EH (cell line): ENCODE data around the gene TCF3.

Experiments used
- DNase-seq: peaks from one replicate; pipeline ENCODE4 v3.0.0-alpha.2; 2015; ENCODE audit warnings: low read depth

TCF3 gene

DNA sequence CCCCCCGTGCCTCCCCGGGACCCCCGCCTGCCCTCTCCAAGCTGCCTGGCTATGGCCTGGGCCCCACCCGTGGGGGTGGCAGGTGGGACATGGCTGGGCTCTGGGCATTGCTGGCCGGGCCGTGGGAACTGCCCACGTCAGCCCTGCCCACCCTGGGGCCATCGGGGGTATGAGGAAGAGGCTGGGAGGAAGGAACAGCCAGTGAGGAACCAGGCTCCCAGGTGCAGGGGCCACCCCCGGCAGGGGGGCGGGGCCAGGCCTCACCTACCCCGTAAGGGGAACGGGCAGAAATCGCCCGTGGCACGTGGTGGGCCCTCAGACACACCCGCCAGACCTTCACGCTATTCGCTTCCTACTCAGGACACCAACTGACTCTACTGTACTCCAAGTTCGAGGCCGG, 22.4 kb downstream of the TCF3 start:
- no peak for DNase-seq

DNA sequence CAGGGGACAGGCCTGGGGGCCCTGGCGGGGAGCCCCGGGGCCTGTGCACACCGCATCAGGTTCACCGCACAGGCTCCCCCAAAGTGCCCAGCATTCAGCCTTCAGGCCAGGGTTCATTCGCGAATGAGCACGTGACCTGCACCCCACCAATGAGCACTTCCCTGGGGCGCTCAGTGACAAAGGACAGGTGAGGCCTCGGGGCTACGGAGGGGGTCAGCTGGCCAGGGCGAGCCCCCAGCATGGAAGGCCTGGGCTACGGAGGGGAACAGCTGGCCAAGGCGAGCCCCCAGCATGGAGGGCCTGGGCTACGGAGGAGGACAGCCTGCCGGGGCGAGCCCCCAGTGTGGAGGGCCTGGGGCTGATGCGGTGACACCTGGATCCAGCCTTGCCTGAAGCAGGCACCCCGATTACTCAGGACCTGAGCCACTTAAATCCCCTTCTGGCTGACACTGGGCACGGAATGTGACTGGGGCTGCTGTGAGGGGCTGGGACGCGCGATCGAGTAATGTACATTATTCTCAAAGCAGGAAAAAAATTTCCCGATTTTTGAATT, 23.1 kb downstream of the TCF3 start:
- no peak for DNase-seq

DNA sequence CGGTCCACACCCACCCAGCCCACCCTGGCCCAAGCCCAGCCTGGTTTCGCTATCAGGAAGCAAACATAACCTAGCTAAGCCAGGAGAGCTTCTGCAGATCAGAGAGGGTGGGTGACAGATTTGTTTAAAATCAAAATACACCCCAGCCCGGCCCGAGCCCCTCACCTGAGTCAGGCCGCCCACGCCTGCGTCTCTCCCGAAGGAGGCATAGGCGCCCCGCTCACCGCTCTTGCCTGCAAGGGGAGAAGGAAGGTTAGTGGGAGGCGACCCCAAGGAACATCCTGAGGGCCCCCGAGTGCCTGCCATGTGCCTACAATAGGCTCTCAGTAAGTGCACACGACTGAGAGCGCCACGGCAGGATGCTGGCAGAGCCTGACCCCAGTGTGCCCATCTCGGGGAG, 25.2 kb downstream of the TCF3 start:
- no peak for DNase-seq

DNA sequence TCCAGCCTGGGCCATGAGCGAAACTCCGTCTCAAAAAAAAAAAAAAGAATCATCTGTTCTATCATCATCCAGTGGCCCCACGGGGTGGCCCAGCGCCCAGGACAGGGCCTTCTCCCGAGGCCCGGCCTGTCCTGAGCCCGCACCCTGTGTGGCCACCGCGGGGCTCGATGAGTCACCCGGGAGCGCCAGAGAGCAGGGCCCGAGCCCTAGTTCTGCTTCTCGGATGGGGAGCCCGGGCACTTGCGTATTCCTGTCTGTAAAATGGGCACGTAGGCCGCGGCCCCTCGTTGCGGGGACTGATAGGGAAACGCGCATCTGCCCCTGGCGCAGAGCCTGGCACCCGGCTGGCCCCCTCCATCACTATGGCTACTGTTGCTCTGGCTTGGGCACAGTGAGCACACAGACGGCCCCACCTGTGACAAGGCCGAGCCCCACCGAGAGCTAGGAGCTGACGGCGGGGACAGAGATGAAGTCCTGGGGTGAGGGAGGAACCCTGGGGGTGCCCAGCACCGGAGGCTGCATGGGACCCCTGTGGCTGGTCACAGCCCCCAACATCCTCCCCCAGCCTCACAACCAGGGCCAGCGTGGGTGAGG, 25.9 kb downstream of the TCF3 start:
- DNase-seq, result peak; percentile 21

DNA sequence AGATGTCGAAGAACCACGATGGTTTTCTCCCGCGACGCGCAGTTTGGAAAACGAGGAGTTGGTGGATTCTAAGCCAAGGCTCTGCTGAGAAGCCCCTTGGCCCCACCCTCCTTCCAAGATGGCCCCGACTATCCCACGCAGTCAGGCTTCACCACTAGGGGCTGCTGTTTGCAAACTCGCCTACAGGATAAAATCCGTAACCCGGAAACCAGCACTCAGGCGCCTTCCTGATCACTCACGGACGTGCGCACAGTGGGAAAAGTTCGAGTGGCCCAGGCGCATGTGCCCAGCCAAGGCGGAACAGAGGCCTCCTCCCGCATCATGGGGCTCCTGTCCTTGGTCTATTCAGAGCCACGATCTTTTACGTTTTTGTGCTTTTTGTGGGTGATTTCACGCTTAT, 28.0 kb downstream of the TCF3 start:
- DNase-seq, result peak; percentile 46

DNA sequence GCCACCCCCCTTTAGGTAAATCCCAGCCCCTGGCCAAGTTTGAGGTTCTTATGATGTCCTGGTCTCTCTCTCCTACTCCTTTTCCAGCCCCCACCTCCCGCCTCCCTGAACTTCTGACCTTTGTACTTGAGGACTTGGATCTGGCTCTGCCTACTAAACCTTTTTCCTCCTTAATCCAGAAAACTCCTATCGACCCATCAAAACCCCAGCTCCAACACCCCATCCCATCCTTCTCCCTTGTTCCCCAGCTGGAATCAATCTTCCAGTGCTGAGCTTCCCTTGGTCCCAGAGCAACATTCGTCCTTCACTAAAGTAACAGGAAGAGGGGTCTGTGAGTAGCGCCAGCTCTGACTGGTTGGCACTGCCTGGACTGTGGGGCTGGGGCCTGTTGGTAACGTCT, 29.9 kb downstream of the TCF3 start:
- no peak for DNase-seq

DNA sequence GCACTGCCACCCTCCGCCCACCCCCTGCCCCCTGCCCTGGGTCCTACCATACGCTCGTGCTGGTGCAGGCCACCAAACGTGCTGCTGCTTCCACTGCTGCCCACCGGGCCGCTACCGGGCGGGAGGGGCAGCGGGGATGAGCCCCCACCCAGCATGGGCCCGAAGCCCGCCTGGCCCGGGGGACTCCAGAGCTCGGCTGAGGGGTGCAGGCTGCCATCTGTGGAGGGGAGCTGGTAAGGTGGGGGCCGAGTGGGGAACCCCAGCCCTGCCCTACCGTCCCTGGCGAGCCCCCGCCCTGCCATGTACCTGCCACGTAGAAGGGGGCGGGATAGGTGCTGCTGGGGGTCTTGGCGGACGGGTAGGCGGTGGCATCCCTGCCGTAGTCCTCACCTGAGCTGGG, 30.4 kb downstream of the TCF3 start:
- DNase-seq, result no peak

DNA sequence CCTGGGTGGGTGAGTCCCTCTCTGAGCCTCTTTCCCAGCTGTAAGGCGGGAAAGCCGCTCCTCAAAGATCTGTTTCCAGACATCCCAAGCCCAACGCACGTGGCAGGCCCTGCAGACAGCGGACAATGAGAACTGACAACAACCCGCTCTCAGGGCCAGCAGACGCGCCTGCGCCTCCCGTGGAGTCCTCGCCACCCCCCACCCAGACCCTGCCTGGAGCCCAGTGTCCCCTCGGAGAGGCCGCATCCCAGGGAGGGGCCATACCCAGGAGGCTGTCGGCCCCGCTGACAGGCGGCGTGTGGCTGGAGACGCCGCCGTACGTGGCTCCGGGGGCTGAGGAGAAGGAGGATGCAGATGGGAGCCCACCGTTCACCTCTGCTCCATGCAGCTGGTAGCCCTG, 30.8 kb downstream of the TCF3 start:
- no peak for DNase-seq

DNA sequence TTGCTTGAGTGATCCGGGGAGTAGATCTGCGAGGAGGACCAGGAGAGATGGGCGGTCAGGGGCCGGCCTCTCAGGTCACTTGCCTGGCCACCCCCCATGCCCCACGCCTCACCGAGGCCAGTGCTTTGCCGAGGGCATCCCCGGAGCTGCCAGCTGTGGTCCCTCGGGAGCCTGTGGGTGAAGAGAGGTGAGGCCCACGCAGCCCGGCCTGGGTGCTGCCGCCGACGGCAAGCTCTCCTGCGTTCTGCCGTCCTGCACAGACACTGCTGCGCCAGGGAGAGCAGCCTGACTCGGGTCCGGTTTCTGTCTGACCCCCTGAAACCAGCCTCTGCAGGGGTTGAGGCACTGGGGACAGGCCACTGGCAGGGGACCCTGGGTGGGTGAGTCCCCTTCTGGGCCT, 31.4 kb downstream of the TCF3 start:
- no peak for DNase-seq

DNA sequence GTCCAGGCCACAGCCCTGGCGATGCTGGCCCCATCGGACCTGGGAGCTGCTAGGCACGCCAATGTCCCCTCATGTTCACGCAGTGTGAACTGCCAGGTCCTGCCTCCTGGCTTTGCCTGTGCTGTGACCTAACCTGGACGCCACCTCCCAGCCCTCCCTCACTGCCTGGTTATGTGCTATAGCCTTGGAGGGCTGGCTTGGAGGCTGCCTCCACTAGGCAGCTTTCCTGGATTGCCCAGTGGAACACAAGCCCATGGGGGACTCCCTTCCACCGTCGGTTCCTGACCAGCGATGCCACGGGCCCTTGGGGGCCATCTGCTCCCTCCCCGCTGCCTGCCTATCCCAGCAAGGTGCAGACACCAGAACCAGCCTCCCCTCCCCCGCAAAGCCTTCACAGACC, 31.9 kb downstream of the TCF3 start:
- no peak for DNase-seq

DNA sequence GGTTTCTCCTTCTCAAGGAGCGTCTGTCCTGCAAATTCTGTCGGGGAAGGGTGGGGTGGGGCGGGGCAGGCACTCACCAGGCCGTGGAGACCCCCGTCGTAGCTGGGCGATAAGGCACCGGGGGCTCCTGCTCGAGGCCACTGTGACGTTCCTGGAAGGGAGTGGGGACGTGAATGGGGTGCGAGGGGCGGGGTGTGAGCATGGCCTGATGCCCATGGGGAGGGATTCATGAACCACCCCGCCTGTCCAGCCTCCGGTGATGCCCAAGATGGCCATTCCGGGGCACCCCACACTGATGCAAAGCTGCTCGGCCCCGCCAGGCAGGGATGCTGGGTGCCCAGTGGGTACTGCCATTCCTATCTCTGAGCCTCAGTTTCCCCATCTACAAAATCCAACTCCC, 32.7 kb downstream of the TCF3 start:
- no peak for DNase-seq

DNA sequence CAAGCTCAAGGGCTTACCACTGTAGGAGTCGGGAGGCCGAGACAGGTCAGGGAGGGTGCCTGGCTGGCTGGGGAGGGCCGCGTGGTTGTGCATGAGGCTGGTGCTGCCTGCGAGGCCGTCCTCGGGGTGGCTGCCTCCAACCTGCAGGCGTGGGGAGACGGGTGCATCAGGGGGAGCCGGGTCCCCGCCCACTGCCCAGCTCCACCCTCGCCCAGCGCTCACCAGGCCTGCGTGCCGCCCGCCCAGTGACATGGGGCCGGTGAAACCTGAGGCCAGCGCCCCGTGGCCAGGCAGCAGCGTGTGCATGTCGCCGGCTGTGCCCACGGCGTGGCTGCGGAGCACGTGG, 33.3 kb downstream of the TCF3 start:
- no peak for DNase-seq

DNA sequence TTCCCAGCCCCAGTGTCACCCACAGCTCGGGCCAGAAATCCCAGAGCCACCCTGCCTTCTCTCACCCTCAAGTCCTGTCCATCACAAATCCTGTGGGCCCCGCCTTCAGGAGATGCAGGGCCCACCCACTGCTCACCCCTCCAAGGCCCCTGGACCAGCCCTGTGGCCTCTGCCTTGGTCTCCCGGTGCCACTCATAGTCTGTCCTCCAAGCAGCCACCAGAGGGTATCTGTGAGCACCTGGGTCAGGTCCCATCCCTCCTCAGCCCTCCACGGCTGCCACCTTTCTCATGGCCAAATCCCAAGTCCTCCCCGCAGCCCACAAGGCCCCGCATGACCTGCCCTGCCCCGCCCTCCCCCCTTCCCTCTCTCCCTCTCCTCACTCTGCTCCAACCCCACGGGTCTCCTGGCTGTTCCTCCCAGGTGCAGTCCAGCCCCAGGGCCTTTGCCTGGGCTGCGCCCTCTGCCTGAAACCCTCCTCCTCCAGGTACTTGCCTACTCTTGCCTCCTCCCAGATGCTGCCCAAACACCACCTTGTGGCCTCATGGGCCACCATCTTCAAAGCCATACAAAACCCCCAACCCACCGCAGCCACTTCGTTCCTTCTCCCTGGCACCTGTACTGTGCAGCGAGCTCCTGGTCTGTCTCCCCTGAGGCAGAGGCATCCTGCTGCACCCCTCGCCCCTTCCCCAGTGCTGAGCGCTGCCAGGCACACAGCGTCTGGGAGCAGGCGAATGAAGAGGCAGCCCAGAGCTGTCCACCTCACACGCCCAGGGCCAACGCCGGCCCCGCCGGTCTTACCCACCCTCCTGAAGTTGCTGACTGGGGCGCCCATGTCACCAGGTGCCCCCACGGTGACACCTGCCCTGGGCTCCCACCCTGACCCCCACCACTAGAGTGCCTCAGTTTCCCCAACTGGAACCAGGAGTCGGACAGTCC, 34.0 kb downstream of the TCF3 start:
- DNase-seq, result peak; percentile 34

DNA sequence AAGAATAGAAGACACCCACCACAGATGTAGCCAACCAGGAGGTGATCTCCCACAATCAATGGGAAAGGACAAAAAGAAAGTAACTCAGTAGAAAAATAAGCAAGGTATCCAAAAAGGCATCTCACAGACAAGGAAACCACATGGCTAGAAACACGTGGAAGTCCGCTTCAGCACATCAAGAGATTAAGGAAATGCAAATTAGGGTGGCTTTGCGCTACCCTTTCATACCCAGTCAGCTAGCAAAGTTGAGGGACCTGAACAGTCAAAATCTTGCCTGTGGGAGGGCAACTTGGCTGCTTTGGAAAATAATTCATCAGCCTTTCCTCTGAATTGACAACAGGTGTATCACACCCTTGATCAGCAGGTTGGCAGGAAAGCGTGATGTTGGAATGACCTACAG, 35.5 kb downstream of the TCF3 start:
- DNase-seq, result no peak

DNA sequence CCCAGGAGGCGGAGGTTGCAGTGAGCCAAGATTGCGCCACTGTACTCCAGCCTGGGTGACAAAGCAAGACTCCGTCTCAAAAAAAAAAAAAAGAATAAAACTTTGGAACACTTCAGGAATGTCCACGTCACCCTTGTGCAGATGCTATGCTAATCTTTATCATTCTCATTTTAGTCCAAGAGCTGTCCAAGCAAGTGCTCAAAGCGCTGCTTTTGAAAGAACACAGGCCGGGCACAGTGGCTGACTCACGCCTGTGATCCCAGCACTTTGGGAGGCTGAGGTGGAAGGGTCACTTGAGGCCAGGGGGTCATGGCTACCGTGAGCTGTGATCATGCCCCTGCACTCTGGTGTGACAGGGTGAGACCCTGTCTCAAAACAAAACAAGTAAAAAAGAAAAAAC, 36.0 kb downstream of the TCF3 start:
- DNase-seq, result peak; percentile 27

DNA sequence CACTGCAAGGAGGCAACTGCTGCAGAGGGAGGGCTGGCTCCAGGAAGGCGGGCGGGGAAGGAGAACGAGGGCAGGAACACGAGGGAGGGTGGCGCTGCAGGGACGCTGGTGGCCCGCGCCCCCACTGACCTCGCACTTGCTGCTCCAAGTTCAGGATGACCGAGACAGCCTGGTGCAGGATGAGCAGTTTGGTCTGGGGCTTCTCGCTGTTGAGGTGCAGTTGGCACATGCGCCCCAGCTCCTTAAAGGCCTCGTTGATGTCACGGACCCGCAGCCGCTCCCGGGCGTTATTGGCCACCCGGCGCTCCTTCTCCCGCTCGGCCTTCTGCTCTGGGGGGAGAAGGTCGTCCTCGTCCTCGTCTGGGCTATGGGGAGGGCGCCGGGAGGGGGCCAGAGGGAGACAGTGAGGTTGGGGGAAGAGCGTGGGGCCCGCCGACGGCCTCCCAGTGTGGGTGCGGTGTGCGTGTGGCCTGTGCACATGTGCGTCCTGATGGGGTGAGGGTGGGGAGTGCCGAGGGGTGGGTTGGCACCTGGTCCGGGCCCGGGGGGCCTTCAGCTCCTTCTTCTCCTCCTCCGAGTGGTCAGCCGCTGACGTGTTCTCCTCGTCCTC, 37.2 kb downstream of the TCF3 start:
- no peak for DNase-seq

DNA sequence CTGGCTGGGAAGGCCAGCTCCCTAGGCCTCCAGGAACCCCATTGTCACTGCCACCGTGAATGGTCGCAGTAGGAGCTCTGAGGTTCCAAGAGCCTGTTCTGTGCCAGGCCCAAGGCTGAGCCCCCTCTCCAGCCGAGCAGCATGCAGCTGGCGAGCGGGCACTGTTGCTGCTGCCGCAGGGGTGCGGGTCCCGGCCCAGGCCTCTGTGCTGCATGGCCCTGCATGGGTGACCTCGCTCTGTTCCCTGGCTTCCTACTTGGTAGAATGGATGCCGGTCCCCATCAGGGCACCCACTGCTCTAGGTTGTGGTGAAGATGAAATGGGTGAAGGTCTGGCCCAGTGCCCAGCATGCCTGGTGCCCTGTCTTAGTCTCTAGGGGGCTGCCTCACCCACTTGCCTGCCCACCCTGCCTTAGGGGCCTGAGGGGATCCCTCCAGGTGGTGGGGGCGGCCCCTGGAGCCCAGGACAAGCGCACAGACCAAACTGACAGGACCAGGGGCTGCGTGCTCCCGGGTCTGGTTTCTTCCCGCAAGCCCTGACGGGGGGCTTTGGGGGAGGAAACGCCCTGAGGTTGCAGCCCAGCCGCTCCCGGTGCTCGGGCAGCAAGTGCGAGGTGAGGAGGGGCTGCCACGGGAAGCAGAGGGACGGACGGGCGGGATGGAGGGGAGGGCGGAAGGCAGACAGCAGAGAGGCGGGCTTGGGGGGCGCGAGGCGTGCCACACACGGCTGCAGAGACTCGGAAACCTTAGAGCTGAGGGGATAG, 38.4 kb downstream of the TCF3 start:
- DNase-seq, result no peak

DNA sequence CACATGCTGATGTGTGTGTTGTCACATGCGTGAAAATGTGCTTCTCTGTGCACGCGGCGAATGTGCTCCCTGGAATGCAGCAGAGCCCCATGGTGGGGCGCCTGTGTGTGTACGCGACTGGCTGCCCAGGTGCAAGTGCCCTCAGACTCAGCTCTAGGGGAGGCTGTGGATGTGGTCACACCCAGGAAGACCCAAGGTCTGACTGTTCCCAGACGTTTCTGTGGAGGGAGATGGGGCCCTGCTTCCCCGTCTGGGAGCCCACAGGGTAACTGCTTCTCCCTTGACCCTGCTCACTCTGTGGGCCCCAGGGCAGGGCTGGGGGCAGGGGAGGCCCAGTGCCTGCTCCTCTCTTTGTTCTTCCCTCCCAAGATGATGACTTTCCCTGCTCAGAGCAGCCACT, 39.3 kb downstream of the TCF3 start:
- DNase-seq, result no peak

DNA sequence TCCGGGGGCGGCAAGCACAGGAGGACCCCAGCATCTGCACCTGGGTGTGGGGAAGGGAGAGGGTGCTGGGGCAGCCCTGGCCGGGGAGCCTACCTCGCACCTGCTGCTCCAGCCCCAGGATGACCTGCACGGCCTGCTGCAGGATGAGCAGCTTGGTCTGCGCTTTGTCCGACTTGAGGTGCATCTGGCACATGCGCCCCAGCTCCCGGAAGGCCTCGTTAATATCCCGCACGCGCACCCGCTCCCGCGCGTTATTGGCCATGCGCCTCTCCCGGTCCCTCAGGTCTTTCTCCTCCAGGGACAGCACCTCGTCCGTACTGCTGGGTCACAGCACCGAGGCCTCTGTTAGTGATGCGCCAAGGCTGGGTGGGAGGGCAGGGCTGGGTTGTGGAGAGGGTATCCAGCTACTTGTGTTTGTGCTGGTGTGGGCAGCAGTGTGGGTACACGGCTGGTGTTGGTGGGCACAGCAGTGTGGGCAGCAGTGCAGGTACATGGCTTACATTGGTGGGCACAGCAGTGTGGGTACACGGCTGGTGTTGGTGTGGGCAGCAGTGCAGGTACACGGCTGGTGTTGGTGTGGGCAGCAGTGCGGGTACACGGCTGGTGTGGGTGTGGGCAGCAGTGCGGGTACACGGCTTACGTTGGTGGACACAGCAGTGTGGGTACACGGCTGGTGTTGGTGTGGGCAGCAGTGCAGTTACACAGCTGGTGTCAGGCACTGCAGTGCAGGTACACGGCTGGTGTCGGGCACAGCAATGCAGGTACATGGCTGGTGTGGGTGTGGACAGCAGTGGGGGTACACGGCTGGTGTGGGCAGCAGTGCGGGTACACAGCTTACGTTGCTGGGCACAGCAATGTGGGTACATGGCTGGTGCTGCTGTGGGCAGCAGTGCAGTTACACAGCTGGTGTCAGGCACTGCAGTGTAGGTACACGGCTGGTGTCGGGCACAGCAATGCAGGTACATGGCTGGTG, 40.0 kb downstream of the TCF3 start:
- no peak for DNase-seq

DNA sequence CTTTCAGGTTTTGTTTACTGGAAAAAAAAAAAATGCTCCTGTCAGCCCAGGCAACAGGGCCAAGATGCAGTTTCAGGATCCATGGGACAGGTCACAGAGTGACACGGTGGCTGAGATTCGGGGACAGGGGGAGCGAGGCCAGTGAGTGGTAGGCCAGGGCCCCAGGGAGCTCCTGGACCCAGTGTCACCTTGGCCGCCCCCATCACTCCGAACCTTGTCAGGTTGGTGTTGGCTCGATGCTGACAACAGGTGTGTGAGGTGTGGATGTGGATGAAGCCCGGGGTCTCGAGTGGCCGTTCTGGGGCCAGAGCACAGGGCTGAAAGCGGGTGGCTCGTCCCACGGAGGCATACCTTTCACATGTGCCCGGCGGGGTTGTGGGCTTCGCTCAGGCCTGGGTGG, 41.1 kb downstream of the TCF3 start:
- no peak for DNase-seq

DNA sequence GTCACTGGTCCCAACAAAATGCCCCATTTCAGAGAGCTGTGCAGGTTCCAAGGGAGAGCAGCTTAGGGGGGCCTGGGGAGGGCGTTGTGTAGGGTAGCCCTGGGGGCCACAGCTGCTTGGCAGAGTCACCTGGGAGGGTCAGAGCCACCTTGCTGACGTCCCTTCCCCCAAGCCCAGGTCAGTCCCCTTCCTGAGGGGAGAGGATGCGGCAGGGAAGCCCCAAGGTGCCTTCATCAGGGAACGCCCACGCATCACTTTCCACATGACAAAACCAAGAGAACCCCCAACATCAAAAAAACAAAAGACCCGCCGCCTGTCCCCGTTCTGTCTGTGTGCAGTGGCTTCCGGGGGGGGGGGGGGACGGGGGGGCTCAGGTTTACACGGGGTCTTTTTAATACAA, 41.8 kb downstream of the TCF3 start:
- no peak for DNase-seq
